ENCODE results near the gene GNLY.

Gene GNLY

DNA sequence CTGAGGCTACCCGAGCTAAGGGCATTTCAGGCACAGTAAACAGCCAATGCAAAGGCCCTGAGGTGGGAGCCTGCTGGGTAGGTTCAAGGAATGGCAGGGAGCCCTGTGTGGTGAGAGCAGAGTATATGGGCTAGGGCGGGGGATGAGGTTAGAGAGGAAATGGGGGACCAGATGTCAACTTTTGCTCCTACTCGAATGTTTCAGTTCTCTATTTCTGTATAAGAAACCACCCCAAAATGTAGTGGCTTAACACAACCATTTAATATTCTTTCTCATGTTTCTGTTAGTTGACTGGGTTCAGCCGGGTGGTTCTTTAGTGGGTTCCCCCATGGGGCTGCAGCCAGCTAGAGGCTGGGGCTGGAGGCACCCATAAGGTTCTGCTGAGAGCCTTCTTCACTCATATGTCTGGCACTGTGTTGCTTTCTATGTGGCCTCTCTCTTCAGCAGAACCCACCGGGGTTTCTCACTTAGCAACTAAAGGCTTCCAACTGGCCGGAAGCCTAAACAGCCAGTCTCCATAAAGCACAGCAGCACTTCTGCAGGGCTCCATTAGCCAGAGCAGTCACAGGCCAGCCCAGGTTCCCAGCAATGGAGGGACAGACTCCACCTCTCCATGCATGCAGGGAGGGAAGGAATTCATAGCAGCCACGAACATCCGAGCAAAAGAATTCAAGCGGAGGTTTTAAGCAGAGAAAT lies 54.0 kb downstream of the GNLY start:
- no peak for FAIRE-seq

Data from endometrium (tissue), 2 donors.